A549 treated with DMSO at 1 μM for 4 hours (cell line): ENCODE data around the gene THAP9. TPM values are rescaled to one million over a fixed set of nuclear protein-coding genes. Genes with fewer than 3 reads are reported as not detected.

Experiments
- total RNA-seq: library from RNA; stranded (reverse); fragments of 200-300 nt; extraction: Qiagen RNA extraction; gene quantifications from 5 replicates; pipeline ENCODE4 v1.2.3, GENCODE V29; 2022; ENCODE audit warnings: low read depth

THAP9 gene, protein sequence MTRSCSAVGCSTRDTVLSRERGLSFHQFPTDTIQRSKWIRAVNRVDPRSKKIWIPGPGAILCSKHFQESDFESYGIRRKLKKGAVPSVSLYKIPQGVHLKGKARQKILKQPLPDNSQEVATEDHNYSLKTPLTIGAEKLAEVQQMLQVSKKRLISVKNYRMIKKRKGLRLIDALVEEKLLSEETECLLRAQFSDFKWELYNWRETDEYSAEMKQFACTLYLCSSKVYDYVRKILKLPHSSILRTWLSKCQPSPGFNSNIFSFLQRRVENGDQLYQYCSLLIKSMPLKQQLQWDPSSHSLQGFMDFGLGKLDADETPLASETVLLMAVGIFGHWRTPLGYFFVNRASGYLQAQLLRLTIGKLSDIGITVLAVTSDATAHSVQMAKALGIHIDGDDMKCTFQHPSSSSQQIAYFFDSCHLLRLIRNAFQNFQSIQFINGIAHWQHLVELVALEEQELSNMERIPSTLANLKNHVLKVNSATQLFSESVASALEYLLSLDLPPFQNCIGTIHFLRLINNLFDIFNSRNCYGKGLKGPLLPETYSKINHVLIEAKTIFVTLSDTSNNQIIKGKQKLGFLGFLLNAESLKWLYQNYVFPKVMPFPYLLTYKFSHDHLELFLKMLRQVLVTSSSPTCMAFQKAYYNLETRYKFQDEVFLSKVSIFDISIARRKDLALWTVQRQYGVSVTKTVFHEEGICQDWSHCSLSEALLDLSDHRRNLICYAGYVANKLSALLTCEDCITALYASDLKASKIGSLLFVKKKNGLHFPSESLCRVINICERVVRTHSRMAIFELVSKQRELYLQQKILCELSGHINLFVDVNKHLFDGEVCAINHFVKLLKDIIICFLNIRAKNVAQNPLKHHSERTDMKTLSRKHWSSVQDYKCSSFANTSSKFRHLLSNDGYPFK
- total RNA-seq = 1.6 to 3.1 TPM (median 1.8 TPM) in 5 replicates

DNA sequence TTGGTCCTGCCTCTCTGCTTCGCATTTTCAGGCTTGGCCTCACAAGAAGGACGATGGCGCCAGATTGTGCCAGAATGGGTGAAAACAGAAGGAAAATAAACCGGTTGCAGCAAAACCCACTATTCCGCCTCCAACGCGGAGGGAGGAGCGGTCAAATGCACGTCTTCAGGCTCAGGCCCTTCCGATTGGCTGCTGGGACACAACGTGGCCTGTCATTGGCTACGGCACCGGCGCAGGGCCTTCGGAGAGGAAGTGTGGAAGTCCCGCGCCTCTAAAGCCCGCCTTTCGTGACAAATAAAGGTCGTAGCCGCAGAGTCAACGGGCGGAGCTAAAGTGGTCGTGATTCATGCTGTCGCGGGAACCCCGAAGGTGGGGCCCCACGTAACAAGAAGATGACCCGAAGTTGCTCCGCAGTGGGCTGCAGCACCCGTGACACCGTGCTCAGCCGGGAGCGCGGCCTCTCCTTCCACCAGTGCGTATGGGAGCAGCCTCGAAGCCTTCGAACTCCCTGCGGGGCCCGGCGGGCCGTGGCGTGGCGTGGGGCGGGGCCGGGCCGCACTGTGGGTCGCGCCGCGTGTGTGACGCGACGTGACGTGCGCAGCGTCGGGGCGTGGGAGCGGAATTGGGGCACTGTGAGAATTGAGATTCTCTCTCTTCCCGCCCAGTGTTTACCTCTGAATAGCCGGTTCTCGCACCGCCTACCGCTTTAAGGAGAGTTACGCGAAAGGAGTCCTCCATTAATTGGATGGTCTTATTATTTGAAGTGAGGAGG lies at the start of gene THAP9:
Gene THAP9, plus strand, starts transcription at position 325 of the 772 bp plus-strand sequence. Its CDS starts 68 bp downstream, at position 393.

DNA sequence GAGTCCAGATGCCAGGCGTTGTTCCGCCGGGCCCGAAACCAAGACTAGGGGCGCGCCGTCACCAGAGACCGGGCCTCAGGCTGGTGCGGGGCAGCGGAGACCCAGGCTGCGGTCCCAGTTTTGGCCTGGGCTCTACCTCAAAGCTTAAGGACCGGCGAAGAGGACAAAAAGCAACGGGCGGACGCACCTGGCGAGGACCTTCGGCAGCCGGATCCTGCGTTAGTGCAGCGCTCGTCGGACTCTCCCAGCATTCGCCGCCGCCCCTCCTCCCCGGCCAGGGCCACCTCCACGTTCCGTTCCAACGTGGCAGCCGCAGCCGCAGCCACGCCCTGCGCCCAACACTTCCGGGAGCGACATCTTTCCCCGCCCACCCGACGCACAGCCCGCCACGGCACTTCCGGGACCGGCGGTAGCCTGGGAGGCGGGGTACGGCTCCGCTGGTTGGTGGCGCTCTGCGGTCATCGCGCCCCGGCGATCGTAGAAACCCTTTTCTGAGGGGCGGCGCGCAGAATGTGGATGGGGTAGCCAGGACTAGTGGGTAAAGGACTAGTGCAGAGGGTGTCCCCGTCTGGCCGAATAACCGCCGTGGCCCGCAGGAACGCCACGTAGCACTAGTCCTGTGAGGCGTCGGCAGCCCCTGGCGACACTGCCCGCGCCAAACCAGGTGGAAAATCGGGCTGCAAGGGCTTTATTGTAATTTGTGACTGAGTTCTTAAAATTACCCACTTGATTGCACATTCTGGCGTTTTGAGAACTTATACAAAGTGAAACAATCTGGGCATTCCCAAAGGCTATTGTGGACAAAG lies 9.4 kb upstream of the THAP9 start, which contains the start of gene SEC31A:
Gene SEC31A, minus strand, starts transcription at position 253 of the 806 bp plus-strand sequence. CDS start 9,217 bp downstream, outside the sequence.

Other genes starting within 250 kb of the THAP9 start
- 7.0 to 9.2 TPM (median 7.6 TPM) in 5 replicates for gene SCD5, start 101.9 kb upstream of the THAP9 start, total RNA-seq
- gene SEC31A, start 9.6 kb upstream of the THAP9 start, total RNA-seq = 77.7 to 93.8 TPM (median 86.7 TPM) in 5 replicates
- 6.3 to 8.3 TPM (median 7.5 TPM) in 5 replicates for gene LIN54, start 110.1 kb downstream of the THAP9 start, total RNA-seq
- gene COPS4, start 134.4 kb downstream of the THAP9 start, total RNA-seq = 24.1 to 38.6 TPM (median 29.1 TPM) in 5 replicates
- gene PLAC8, start 214.0 kb downstream of the THAP9 start, total RNA-seq = 0.80 to 1.5 TPM (median 1.3 TPM) in 5 replicates